Measurements from ENCODE around the gene NLRC5. TPM values are rescaled to one million over a fixed set of nuclear protein-coding genes. Genes with fewer than 3 reads are reported as not detected.

NLRC5 gene
- total and polyA plus RNA-seq, 2 donors (not counting 3 experiments of a cell fraction or from before 2014, with no cell fraction given): 7.4 to 26.3 TPM

DNA sequence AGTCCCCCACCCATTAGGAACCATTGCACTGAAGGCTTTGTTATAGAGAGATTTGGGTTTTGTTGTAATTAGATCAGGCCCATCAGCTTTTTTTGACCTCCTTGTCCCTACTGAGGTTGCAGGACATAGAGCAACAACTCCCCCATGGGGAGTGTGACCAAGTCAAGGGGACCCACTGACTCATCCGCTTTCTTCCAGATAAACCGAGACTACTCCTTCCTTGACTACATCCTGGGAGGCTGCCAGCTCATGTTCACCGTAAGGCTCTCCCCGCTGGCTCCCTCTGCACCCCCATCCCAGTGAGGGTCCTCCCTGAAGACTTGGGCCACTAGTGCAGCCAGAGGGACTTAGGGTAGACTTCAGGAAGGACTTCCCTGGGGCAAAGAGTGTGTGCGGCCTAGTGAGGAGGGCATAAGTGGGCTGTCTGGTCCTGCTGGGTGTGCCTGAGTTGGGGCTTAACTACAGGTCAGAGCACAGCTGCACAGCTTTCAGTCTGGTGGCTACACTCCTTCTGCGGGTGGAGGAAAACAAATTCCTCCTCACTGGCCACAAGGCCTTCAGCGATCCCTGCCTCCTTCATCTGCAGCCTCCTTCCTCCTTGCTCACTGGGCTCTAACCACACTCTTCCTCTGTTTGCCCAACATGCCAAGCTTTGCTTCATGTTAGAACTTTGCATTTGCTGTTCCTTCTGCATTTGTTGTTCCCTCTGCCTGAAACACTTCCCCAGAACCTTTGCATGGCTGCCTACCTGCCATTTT is 134.0 kb downstream of the NLRC5 start:
- ChIA-PET POLR2A (no interaction called here), CTCF (interaction anchor here (0.7 to 0.8 kb wide), 3 partner anchors 16 to 31 kb away, joined by 3 read pairs; partner anchors contain the start of gene CPNE2)
- Histone ChIP-seq H3K9me3 (replicated peaks; ENCODE audit: control insufficient read depth, insufficient read depth, low read length) (no peaks in the 10 kb centered on the region), H3K9me1 (replicated peaks; ENCODE audit: control insufficient read depth, extremely low read depth, insufficient read depth, low read length) (no peaks in the 10 kb centered on the region), H4K20me1 (replicated peaks; ENCODE audit: control insufficient read depth, extremely low read depth, insufficient read depth, low read length) (no peaks in the 10 kb centered on the region), H3K36me3 (ENCODE audit: control insufficient read depth in 2 of 2, extremely low read depth in 1 of 2, insufficient read depth in 2 of 2, low read length in 2 of 2) (peaks cover 6 to 35% of the 10 kb centered on the region in 2 experiments), H3K4me1 (ENCODE audit: control insufficient read depth, extremely low read depth, insufficient read depth, low read length) (no peaks in the 10 kb centered on the region), H3K4me2 (ENCODE audit: insufficient read depth, low read length) (no peak overlapping the region), H3K9ac (replicated peaks; ENCODE audit: extremely low read depth, insufficient read depth, low read length) (no peak overlapping the region), H3K27ac (ENCODE audit: insufficient read depth, low read depth, low read length) (no peak overlapping the region), H3K79me2 (ENCODE audit: control insufficient read depth, insufficient read depth, low read length) (no peaks in the 10 kb centered on the region), H3K27me3 (ENCODE audit: control insufficient read depth in 2 of 2, insufficient read depth in 2 of 2, low read length in 2 of 2) (no peaks in the 10 kb centered on the region), H2AFZ (ENCODE audit: low read depth, low read length) (no peak overlapping the region), H3K4me3 (replicated peaks in 1 of 3; ENCODE audit: insufficient read depth in 1 of 3, low read depth in 1 of 3, low read length in 3 of 3) (no peak overlapping the region)
- TF ChIP-seq, protein P1, sequence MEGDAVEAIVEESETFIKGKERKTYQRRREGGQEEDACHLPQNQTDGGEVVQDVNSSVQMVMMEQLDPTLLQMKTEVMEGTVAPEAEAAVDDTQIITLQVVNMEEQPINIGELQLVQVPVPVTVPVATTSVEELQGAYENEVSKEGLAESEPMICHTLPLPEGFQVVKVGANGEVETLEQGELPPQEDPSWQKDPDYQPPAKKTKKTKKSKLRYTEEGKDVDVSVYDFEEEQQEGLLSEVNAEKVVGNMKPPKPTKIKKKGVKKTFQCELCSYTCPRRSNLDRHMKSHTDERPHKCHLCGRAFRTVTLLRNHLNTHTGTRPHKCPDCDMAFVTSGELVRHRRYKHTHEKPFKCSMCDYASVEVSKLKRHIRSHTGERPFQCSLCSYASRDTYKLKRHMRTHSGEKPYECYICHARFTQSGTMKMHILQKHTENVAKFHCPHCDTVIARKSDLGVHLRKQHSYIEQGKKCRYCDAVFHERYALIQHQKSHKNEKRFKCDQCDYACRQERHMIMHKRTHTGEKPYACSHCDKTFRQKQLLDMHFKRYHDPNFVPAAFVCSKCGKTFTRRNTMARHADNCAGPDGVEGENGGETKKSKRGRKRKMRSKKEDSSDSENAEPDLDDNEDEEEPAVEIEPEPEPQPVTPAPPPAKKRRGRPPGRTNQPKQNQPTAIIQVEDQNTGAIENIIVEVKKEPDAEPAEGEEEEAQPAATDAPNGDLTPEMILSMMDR (IDR thresholded peaks at IDR 0.05; ENCODE audit: extremely low read depth in 1 of 2, insufficient read depth in 1 of 2, low read depth in 1 of 2, low read length in 2 of 2): no peak
- TF ChIP-seq POLR2A (IDR thresholded peaks at IDR 0.05; ENCODE audit: low read depth, low read length) (no peak), FOS (IDR thresholded peaks at IDR 0.05; ENCODE audit: borderline replicate concordance, insufficient read depth, low read length) (no peak), EZH2 (IDR thresholded peaks at IDR 0.05; ENCODE audit: borderline replicate concordance, low read depth, low read length, severe bottlenecking) (no peak), JUN (IDR thresholded peaks at IDR 0.05; ENCODE audit: borderline replicate concordance, insufficient read depth, insufficient read length, low read depth) (no peak), POLR2AphosphoS5 (IDR thresholded peaks at IDR 0.05; ENCODE audit: insufficient read depth, low read depth, low read length) (no peak), MYC (IDR thresholded peaks at IDR 0.05; ENCODE audit: low read depth, low read length) (no peak), GATA2 (IDR thresholded peaks at IDR 0.05; ENCODE audit: insufficient read depth, insufficient read length, low read depth, low read length) (no peak)
- TF ChIP-seq, protein P2, sequence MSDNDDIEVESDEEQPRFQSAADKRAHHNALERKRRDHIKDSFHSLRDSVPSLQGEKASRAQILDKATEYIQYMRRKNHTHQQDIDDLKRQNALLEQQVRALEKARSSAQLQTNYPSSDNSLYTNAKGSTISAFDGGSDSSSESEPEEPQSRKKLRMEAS (IDR thresholded peaks at IDR 0.05; ENCODE audit: insufficient read depth, insufficient read length): no peak
- intact Hi-C loops (cut with micrococcal nuclease) (no loop called here), dilution Hi-C loops (cut with MboI; ENCODE audit: extremely low pct_ligation_motif_present, low sequenced_read_pairs) (no loop called here)
- FAIRE-seq (no peak), DNase-seq (ENCODE audit: low read depth, low spot score) (no peak)
- BruUV-seq (replicated peaks): no TSS peak

All from endothelial cell of umbilical vein (primary cell).